ENCODE measurements around the gene TUBGCP6.

The TUBGCP6 gene

GRCh38 chr22:50261615-50262459 lies 17.0 kb upstream of the TUBGCP6 start, which contains the start of gene MAPK12:
TSS of gene MAPK12 (minus strand) at chr22:50261683. CDS start at chr22:50261509, 174 bp downstream.
- peak; percentile 37 for DNase-seq

- DNase-seq = peak; percentile 63
Measured at GRCh38 chr22:50260801-50261614, 16.2 kb upstream of the TUBGCP6 start.

GRCh38 chr22:50260434-50260800 lies 15.6 kb upstream of the TUBGCP6 start:
- DNase-seq = no peak

- DNase-seq = no peak
Measured at GRCh38 chr22:50259302-50259701, 14.5 kb upstream of the TUBGCP6 start.

GRCh38 chr22:50258361-50259292 lies 13.8 kb upstream of the TUBGCP6 start:
- no peak for DNase-seq

- no peak for DNase-seq
Measured at GRCh38 chr22:50257451-50258360, 12.9 kb upstream of the TUBGCP6 start.

- no peak for DNase-seq
Measured at GRCh38 chr22:50257041-50257440, 12.2 kb upstream of the TUBGCP6 start.

GRCh38 chr22:50256258-50256862 lies 11.5 kb upstream of the TUBGCP6 start:
- no peak for DNase-seq

- no peak for DNase-seq
Measured at GRCh38 chr22:50255607-50256006, 10.8 kb upstream of the TUBGCP6 start.

- no peak for DNase-seq
Measured at GRCh38 chr22:50255099-50255498, 10.3 kb upstream of the TUBGCP6 start.

- no peak for DNase-seq
Measured at GRCh38 chr22:50253941-50254340, 9.1 kb upstream of the TUBGCP6 start.

- DNase-seq = no peak
Measured at GRCh38 chr22:50253046-50253915, 8.5 kb upstream of the TUBGCP6 start.

- DNase-seq = peak; percentile 72
Measured at GRCh38 chr22:50252082-50253045, 7.5 kb upstream of the TUBGCP6 start.

- DNase-seq = no peak
Measured at GRCh38 chr22:50251477-50252081, 6.8 kb upstream of the TUBGCP6 start.

GRCh38 chr22:50250555-50251476 lies 6.0 kb upstream of the TUBGCP6 start, which contains the start of gene HDAC10:
TSS of gene HDAC10 (minus strand) at chr22:50251265. CDS start at chr22:50251032, 233 bp downstream.
- DNase-seq = peak; percentile 92

- no peak for DNase-seq
Measured at GRCh38 chr22:50250249-50250554, 5.4 kb upstream of the TUBGCP6 start.

Data from activated CD4-positive, alpha-beta T cell treated with anti-CD3 and anti-CD28 coated beads, Interleukin-10, Interleukin-2, amounts not matched to agents 100 ng/mL and 50 ng/mL, durations not matched to agents 16 hours and 8 hours (primary cell).